GM19023 (cell line): ENCODE measurements around the gene TFF2.

ENCODE experiments used
- ATAC-seq: cut with Tn5 transposase; IDR thresholded peaks from one replicate; pipeline ENCODE4 v1.9.1; 2021; ENCODE audit warnings: mild to moderate bottlenecking, moderate library complexity; ENCODE audit not compliant: unreplicated experiment

Gene TFF2

DNA sequence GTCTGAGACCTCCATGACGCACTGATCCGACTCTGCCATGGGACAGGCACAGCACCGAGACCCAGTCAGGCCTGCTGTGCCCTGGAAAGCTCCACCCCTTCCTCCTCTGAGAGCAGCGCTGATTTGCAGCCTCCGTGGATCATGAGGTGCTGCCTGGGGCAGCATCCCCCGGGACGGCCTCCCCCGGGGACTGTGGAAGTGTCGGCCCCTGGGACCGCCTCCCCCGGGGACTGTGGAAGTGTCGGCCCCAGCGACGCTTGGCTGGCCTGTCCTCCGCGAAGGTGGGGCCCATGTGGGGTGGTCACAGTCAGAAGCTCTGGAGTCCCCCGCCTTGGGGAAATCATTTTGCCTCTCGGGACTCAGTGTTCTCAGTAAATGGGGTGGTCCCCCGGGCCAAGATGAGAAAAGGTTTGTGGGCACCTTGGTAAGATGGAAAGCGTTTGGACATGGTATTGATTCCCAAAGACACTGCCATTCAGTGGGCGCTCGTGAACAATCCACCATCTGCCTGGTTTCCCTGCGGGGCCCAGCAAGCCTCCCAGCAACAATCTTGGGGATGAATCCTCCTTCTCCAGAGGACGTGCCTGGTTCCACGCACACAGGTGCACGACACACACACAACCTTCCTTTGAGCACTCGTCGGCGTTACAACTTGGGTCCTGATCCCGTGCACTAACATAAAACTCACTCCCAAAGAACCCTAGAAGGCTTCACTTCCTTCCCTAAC, 3.0 kb downstream of the TFF2 start:
- no peak for ATAC-seq

DNA sequence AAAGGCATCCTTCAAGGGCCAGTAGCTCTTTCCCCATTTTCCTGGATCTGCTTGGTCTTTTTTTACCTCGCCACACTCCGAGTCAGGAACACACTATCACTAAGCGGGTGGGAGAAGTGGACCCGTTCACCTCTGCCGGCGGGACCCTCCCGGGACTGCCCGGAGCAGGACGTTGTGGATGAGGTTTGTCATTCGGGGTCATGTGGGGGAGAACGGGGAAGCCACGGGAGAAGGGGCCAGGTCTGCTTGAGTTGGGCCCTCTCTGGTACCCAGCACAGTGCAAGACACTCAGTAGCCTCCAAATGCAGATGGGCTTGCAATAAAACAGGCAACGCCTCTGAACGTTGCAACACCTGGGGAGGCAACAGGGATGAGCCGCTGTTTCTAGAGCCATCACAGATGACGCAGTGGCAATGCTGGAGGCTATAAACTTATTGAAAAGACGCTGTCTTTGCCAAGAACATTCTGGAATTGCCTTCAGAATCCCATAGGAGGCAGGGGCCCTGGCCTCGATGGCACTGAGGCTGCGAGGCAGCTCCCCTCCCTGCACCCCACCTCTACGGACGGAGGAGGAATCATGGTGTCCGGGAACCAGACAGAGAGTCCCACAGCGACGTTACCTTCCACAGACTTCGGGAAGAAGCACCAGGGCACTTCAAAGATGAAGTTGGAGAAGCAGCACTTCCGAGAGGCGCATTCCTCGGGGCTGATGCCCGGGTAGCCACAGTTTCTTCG, 3.8 kb downstream of the TFF2 start:
- ATAC-seq: no peak

DNA sequence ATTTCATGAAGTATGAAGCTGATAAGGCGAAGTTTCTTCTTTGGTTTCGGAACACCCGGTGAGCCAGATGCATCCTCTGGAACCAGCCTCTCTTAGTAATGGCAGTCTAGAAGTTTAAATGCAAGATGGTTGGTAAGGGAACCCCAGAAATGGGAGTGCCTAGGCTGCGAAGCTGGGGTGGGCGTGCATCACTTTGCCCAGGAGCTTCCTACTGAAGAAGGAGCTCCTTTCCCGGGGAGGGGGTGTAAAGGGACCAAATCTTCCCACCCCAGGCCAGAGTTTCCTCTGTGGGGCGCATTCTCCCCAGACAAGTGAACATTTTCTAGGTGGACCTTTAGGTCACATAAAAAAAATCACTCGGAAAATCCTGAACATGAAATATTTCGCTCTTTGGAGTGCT, 4.4 kb downstream of the TFF2 start:
- ATAC-seq: no peak

DNA sequence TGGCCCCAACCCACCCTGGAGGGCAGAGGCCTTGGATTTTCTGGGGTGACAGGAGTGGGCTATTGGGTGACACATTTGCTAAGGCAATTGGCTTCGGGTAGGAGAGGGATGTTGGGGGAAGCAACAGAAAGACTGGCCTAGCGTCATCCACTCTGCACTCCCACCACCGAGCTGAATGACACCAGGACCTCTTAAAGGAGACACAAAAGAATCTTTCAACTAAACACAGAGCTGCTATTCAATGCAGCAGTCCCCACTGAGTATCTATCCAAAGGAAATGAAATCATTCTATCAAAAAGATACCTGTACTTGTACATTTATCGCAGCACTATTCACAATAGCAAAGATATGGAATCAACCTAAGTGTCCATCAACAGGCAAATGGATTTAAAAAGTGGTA, 6.2 kb downstream of the TFF2 start:
- no peak for ATAC-seq

DNA sequence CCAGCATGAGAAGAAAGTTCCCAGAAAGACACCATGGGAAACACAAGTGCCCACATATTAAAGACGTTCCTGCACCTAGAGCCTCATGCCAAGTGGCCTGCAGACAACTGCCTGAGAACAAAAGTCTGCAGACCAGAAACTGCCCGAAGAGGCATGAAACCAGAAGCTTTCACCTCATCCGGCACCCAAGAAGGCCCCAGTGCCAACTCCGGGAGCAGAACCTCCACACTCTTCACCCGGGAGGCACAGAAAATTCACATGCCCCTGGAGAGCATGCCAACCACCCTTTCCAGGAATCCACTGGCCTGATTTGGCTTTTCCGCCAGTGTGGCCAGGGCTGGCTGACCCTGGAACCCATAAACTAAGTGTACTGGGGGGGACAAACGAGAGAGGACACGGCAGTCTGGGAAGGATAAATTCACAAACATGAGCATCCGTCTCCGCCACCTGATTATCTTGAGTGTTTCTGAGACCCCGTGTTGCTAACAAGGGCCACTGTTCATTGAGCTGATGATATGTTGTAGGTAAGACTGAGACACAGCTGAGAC, 6.8 kb downstream of the TFF2 start:
- ATAC-seq: no peak

DNA sequence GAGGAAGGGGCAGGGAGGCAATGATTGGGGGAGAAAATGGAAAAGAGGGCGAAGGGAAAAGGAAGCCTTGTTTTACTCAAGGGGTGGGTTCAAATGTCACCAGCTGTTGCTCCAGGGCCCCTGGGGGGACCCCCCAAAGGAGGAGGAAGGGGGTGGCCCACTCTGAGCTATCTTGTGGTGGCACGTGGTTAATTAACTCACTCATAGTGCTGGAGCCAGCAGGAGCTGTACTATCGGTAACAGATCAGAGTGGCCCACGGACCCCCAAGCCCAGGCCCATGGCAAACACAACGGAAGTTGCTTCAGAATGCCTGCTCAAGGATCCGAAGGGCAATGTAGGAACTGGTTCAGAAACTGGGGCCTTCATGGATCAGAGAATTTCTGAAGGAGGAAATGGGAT, 7.2 kb downstream of the TFF2 start:
- ATAC-seq: no peak

DNA sequence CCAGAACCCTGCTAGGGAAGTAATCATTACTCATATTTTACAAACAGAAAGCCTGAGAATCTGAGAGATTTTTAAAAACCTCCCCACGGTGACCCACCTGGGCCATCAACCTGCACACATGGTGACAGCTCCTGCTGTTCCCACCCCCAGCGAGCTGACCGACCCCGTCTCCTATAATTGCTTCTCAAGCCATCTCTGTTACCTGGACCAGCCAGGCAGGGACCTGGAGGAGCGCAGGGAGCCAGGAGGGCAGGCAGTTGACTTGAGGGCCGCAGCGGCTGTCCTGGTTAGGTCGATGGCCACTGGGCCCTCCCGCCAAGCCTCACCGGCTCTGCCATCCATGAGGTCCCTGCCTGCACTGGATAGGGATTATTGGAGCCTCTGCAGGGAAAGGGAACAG, 7.7 kb downstream of the TFF2 start:
- no peak for ATAC-seq

DNA sequence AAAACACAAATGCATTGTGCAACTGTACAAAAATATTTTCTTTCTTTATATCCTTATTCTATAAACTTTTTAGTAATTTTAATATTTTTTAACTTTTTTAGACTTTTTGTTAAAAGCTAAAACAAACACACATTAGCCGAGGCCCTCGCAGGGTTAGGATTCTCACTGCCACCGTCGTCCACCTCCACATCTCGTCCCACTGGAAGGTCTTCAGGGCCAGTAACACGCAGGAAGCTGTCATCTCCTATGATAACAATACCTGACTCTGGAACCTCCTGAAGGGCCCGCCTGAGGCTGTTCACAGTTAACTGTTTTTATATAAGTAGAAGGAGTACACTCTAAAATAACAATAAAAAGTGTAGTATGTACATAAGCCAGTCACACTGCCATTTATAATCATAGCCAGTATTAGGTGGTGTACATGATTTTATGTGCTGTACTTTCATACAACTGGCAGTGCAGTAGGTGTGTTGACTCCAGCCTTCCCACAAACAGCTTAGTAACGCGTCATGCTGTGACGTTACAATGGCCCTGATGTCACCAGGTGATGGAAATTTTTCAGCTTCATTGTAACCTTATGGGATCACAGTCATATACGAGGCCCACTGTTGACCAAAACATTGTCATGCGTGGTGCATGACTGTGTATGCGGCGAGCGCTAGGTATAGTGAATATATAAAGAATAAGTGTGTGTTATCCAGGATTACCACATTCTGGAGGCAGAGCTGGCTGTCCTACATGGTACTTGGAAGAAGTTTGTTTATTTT, 8.8 kb downstream of the TFF2 start:
- ATAC-seq: no peak

DNA sequence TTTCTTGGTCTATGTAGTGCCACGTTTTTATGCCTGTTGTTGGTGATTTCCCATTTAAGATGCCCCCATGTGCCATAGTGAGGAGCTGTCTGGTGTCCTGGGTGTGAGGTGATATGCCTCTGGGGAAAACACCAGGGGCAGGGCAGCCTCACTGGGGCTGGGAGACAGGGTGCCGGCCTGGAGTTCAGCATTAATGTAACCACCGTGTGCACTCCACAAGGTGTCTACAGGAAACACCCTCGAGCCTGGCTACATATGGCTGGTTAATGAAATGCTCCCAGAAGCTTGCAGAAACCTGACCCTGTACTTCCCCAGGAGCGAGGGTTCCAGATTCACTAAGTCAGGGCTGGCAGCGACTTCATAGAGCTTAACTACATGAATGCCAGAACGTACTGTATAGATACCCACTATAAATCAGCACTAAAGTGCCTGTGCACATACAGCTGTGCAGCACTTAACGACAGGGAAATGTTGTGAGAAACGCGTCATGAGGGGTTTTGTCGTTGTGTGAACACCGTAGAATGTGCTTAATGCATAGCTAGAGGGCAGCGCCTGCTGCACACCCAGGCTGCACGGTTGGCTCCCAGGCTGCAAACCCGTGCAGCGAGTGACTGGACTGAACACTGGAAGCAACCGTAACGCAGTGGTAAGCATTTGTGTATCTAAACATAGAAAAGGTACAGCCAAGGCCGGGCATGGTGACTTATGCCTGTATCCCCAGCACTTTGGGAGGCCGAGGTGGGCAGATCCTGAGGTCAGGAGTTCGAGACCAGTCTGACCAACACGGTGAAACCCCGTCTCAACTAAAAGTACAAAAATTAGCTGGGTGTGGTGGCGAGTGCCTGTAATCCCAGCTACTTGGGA, 10.4 kb downstream of the TFF2 start:
- ATAC-seq: no peak

DNA sequence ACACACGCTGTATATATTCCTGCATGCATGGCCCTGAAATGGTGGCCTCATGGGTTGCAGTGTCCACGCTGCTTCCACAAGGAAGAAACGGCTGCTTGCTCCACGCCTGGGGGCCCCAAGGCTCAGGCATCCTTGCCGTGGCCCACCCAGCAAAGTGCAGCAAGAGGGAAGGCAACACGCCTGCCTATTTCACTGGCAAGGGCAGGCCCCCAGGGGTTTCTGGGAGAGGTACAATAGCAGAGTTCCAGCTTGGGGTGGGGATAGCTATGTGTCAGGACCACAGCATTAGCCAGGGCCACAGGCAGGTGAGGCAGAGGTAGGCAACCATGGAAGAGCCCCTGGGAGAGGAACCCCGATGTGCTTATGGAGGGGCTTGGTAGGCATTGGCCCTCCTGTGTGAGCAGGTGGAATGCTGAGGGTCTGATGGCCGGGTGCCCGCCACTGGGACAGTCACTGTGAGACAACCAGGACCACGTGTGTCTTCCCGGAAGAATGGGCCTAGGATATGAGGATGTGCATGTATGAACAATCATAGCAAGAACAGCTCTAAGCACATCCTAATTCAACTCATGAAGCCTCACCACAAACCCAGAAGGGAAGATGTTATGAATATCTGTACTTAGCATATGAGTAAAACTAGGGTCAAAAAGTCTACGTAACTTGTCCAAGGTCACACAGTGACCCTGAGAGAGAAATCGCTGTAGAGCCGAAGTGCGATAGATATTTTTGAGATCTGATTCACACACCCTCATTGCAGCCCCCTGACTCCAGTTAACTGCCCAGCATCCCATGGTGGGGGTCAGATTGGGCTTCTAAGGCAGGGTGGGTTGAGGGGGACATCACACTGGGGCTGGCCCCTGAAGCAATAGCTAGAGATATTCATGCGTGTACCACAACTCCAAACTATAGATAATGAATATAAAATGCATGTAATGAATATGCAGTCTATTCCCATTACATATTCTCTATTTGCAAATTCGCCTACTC, 11.8 kb downstream of the TFF2 start:
- ATAC-seq: no peak

DNA sequence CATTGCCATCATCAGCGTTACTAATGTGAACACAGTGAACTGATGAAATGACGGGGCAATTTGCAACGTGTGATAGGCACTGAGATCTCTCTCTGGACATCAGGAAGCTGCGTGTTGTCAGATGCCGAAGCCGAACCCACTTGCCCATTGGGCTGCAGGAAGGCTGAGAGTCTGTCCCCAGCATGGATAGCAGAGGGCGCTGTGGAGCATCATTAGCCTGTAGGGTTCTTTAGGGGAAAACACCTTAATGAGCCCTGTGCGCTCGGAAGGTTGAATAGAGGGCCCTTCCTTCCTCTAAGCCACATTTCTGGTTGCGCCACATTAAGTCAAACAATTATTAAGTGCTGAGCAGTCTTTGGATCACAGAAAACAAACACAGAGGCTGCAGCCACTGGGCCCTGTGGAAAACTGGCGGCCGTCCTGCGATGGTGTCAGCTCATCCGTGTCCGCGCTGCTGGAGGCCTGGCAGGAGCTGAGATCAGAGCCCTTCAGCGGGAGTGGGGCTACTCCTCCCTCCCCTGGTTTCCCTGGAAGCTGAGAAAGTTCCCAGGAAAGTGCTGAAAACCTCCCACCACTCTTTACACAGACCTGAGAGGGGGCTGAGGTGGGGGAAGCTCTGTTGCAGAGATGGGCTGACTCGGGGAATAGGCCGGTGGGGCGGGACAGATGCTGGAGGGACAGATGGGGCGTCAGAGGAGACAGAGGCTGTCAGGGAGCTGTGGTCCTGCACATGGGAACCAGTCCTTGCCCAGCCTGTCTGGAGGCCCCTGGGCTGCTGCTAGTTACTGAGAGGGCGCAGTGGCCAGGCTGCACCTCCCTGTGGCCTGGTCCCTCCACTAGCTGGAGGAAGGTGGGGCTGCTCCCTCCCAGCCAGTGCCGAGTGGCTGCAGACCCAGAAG, 12.7 kb downstream of the TFF2 start:
- ATAC-seq: no peak

DNA sequence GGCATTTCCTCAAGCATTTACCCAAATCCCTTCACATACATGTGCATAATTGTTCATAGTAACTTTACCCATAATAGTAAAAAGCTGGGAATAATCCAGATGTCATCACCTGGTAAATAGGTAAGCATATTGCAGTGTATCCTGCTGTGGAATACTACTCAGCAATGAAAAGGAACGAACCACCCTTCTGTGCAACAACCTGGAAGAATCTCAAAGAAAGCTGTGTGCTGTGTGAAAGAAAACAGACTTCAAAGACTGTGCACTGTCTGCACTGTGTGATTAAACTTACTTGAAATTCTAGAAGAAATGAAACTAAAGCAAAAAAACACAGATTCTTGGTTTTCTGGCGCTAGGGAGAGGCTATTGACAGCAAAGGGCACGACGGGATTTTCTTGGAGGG, 13.5 kb downstream of the TFF2 start:
- ATAC-seq: no peak

DNA sequence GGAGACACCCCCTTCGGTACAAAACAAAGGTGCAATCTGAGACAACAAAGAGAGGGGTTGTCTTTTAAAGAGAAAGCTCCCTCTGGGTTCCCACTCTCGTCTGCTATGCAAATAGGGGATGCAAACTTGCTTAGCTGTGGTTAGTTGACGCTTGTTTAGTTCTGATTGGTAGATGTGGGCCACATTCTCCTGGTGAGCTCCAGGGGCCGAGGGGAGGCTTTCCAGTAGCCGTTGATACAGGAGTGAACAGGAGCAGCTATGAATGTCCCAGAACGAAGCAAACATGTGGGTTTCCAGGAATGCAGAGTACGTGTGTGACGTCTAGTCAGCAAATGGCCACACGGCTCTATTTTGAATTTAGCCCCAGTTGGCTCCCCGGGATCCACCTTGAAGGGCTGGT, 14.7 kb downstream of the TFF2 start:
- no peak for ATAC-seq

DNA sequence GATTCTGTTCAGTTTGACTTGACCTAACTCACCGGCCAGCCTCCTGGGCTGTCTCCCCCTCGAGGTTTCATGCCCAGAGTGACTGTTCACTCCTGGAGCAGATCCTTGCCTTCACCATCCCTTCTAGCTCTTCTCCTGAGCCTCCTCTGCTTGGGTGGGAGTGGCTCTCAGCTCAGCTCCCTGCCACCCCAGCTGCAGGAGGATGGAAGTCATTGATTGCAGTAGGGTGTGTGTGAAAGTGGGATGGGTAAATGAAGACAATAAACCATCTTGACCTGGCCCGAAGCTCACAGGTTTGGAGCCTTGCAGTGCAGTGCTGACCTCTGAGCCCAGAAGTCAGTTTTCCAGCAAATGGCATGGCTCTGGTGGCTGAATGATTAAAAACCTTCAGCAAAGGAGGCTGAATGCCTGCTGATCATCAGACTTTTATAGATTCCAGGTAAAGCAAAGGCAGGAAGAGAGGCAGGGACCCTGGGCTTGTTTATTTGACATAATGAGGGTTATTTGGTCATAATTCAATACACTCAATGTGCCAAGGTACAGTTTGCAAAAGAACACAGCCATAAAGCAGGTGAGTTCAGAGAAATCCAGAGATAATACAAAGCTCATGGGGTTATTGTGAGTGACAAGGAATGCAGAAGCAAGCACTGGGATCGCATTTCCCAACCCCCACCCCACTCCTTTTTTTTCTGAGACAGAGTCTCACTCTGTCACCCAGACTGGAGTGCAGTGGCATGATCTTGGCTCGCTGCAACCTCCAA, 18.1 kb downstream of the TFF2 start:
- no peak for ATAC-seq

DNA sequence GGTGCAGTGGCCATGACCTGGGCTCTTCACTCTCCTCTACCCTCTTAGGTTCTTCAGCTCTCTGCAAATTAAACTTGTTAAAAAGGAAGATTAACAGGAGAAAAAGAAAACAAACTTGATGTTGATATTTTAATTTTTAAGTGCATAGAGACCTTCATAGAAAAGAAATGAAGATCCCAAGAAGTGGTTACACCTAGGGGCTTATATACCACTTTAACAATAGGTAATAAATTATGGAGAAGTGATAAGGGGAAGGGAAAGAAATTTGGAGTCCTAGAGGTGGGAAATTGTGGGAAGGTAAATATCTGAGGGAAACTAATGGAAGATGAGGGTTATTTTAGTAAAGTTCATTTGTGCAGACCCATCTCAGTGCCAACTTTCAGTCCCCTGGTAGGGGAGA, 19.1 kb downstream of the TFF2 start:
- ATAC-seq: no peak

DNA sequence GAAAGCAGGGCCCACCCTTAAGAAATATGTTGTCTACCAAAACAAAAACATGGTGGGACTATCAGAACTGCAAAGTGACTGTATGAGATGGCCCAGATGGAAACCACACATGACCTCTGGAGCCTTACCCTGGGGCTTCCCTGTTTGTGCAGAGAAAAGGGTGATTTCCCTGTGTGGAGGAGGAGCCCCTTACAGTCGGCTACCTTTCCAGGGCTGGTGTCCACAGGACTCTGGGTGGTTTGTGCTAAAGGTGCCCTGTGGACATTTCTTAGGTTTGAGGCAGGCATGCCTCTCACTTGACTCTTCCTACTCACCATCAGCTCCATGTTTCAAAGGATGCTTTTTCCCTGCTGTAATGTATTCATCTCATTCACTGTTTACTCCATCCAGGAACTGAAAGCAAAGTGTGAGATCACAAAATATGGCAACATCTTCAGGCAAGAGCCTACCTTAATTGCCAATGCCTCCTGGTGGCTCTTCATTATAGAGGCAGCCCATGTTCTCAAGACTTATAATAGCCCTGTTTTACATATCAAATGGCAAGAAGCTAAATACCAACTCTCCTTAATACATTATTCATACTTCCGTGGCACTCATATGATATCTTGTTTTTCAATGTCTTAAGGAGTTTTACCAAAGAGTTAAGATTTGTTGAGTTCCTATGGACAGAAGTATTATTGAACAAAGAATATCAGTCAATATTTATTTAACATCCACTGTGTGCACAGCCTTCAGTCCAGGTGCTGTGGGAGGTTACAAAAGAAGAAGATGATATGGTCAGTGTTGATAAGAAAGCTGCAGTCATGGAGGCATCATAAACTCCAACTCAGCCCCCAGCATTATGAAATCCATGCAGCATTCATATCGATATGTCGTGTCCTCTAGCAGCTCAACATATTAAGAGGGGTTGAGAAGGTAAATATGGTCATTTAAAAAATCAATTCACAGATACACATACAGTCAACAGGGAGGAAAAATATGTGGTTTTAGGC, 20.1 kb downstream of the TFF2 start:
- no peak for ATAC-seq

DNA sequence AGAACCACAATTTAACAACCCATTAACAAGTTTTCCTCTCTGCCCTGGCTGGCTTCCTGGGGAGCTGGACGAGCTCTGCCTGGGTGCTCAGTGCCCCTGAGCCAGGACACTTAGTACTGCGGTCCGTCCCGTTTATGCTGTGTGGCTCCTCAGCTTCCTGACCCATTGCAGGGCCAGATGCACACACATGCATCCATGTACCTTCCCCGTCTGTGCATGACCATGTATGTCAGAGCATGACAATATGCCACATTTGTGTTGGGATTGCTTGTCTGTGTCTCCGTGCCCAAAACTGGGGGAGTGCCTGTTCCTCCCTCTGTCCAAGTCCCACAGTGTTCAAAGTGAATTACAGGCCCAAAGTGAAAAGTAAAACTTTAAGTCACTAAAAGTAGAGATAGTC, 25.9 kb downstream of the TFF2 start:
- ATAC-seq: no peak
